Smooth muscle cell (in vitro differentiated cells): ENCODE measurements around the gene ME1. TPM values are rescaled to one million over a fixed set of nuclear protein-coding genes. Genes with fewer than 3 reads are reported as not detected.

ENCODE experiments used
- DNase-seq: peaks from one replicate; lab custom pipeline; 2025; ENCODE audit not compliant: unreplicated experiment; lab: John Stamatoyannopoulos, UW
- H2AFZ ChIP-seq: fragments of 200-600 bp; sonication (generic); 2 replicates; pipeline ENCODE4 v1.6.0; 2016; ENCODE audit warnings: antibody characterized with exemption, low read depth, mild to moderate bottlenecking
- H3F3A ChIP-seq: fragments of 200-600 bp; sonication (generic); 2 replicates; pipeline ENCODE4 v1.6.0; 2017; ENCODE audit warnings: antibody characterized with exemption, low read depth
- H3K27ac ChIP-seq: fragments of 200-600 bp; sonication (generic); 2 replicates; pipeline ENCODE4 v1.5.1; 2016; ENCODE audit warnings: low read depth, mild to moderate bottlenecking
- H3K27me3 ChIP-seq: fragments of 200-600 bp; sonication (generic); 2 replicates; pipeline ENCODE4 v1.6.1; 2016; ENCODE audit warnings: low read depth, mild to moderate bottlenecking
- H3K36me3 ChIP-seq: fragments of 200-600 bp; sonication (generic); 2 replicates; pipeline ENCODE4 v1.5.1; 2016; ENCODE audit warnings: low read depth
- H3K4me1 ChIP-seq: fragments of 200-600 bp; sonication (generic); 2 replicates; pipeline ENCODE4 v1.5.1; 2016; ENCODE audit warnings: low read depth
- H3K4me2 ChIP-seq: fragments of 200-600 bp; sonication (generic); 2 replicates; pipeline ENCODE4 v1.6.0; 2016; ENCODE audit warnings: mild to moderate bottlenecking
- H3K4me3 ChIP-seq: fragments of 200-600 bp; sonication (generic); 2 replicates; pipeline ENCODE4 v1.5.1; 2016; ENCODE audit warnings: mild to moderate bottlenecking
- H3K79me2 ChIP-seq: fragments of 200-600 bp; sonication (generic); 2 replicates; pipeline ENCODE4 v1.6.0; 2016; ENCODE audit warnings: low read depth, mild to moderate bottlenecking
- H3K9ac ChIP-seq: fragments of 200-600 bp; sonication (generic); 2 replicates; pipeline ENCODE4 v1.6.0; 2016; ENCODE audit warnings: low read depth
- H3K9me3 ChIP-seq: fragments of 200-600 bp; sonication (generic); replicated peaks from 2 replicates; pipeline ENCODE4 v1.5.1; 2016; ENCODE audit warnings: low read depth
- H4K20me1 ChIP-seq: fragments of 200-600 bp; sonication (generic); 2 replicates; pipeline ENCODE4 v1.6.0; 2016; ENCODE audit warnings: low read depth
- WGBS: methylation state at CpG from one replicate; pipeline ENCODE4 v1.1.7; 2016; ENCODE audit warnings: low lambda C conversion rate; 5-methylcytosine and 5-hydroxymethylcytosine counted together
- polyA plus RNA-seq: library from polyadenylated mRNA; unstranded; fragments of >200 nt; fragmentation: Nextera tagmentation; extraction: Ambion mirVana; gene quantifications from 2 replicates; pipeline ENCODE4 v1.2.1, GENCODE V29; 2016
- total RNA-seq: library from RNA; depleted of rRNA; stranded (reverse); fragments of >200 nt; gene quantifications from 2 replicates; pipeline ENCODE4 v1.2.3, GENCODE V29; 2014
- TF ChIP-seq, protein P1 (sequence below): fragments of 200-600 bp; sonication (generic); IDR thresholded peaks from 2 replicates; pipeline ENCODE4 v1.5.1; 2017; ENCODE audit warnings: borderline replicate concordance, mild to moderate bottlenecking, antibody characterized with exemption; ENCODE audit not compliant: insufficient read depth, poor library complexity, severe bottlenecking

The ME1 gene
- total and polyA plus RNA-seq, 2 experiments from 2014 or later: 32.0 to 32.4 TPM

DNA sequence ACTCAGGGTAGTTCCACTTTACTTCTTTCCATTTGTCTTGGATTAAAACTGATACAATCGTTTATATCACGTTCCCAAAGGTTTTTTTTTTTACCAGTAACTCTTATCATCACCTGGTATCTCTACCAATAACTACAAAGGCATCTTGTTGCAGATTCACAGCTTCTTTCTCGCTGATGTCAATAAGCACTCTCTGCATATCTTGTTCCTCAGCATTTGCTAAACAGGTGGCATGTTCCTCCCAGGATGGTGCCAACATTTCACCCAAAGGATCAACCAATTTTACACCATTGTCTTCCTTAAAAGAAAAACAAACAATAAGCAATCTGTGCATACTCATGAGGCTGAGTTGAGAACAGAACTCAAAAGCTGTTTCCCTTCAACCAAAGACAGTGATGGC lies 242.3 kb downstream of the ME1 start:
- peaks cover 76% of the 10 kb centered on the region for H3K79me2 ChIP-seq
- no peak for DNase-seq
- H3K9ac ChIP-seq: no peak overlapping the region
- 89% methylated on average over 3 of the region's 3 CpGs for WGBS
- H3F3A ChIP-seq: peaks cover 25% of the 10 kb centered on the region
- H3K27ac ChIP-seq: peak overlapping the region; percentile 44
- peaks cover 5% of the 10 kb centered on the region for H3K4me1 ChIP-seq
- H3K36me3 ChIP-seq: no peaks in the 10 kb centered on the region
- no peak overlapping the region for H3K4me2 ChIP-seq
- TF ChIP-seq, protein P1, sequence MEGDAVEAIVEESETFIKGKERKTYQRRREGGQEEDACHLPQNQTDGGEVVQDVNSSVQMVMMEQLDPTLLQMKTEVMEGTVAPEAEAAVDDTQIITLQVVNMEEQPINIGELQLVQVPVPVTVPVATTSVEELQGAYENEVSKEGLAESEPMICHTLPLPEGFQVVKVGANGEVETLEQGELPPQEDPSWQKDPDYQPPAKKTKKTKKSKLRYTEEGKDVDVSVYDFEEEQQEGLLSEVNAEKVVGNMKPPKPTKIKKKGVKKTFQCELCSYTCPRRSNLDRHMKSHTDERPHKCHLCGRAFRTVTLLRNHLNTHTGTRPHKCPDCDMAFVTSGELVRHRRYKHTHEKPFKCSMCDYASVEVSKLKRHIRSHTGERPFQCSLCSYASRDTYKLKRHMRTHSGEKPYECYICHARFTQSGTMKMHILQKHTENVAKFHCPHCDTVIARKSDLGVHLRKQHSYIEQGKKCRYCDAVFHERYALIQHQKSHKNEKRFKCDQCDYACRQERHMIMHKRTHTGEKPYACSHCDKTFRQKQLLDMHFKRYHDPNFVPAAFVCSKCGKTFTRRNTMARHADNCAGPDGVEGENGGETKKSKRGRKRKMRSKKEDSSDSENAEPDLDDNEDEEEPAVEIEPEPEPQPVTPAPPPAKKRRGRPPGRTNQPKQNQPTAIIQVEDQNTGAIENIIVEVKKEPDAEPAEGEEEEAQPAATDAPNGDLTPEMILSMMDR: no peak
- no peak overlapping the region for H2AFZ ChIP-seq
- peaks cover 90% of the 10 kb centered on the region for H4K20me1 ChIP-seq
- no peaks in the 10 kb centered on the region for H3K27me3 ChIP-seq
- H3K4me3 ChIP-seq: no peak overlapping the region
- no peaks in the 10 kb centered on the region for H3K9me3 ChIP-seq

DNA sequence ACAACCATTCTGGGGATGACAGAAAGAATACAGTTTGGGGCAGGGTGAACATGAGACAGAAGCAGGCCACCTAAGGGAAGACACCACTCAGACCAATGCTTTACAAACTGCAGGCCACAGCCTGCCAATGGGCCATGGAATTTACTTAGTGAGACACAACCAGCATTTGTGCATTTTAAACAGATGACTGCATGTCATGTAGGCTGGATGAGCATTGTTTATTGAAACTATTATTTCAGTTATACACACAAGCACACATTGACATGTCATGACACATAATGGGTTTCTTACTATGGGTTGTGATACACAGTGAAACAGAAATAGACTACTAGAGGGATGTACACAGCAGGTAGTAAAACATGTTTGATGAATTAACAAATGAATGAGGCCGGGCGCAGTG lies 245.8 kb downstream of the ME1 start:
- Histone ChIP-seq H3K9me3 (no peaks in the 10 kb centered on the region), H3K9ac (no peak overlapping the region), H3K27me3 (no peaks in the 10 kb centered on the region), H4K20me1 (peaks cover 92% of the 10 kb centered on the region), H3K27ac (peak overlapping the region; percentile 95), H3K4me1 (peaks cover 10% of the 10 kb centered on the region), H3K4me2 (peak overlapping the region; percentile 28), H2AFZ (no peak overlapping the region), H3K79me2 (peaks cover 64% of the 10 kb centered on the region), H3K36me3 (peaks cover 13% of the 10 kb centered on the region), H3F3A (peaks cover 42% of the 10 kb centered on the region), H3K4me3 (no peak overlapping the region)
- 97% methylated on average over 2 of the region's 2 CpGs for WGBS
- TF ChIP-seq, protein P1: no peak
- no peak for DNase-seq

DNA sequence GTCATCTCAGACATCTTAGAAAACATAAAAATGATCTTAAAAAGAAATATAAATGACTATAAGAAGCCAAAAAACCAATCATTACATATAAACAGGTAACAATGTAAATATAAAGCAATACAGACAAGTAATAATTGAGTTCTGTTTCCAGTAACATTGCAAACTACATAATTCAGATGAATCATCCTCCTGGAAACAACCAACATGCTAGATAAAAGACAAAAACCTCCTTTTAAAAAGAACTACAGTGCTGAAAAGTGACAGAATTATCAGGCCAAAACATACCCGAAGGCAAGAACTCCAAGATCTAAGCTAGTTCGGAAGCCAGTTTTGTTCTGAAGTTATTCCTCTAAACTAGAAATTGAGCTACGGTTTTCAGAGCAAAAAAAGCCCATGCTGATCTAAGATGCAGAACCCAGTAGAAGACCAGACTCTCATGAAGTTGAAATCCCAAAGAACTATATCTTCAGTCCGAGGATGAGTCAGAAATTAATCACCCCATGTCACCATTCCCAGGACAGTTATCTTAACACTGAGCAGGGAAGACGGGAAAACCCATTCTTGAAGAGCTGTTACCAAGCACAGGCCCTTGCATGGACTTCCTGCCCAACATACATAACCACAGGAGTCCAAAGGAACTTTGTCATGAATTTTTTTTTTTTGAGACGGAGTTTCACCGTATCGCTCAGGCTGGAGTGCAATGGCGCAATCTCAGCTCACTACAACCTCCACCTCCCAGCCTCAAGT lies 247.6 kb downstream of the ME1 start:
- peak overlapping the region; percentile 6 for H3K4me3 ChIP-seq
- 12% methylated on average over 9 of the region's 9 CpGs for WGBS
- H4K20me1 ChIP-seq: peaks cover 91% of the 10 kb centered on the region
- peaks cover 58% of the 10 kb centered on the region for H3F3A ChIP-seq
- H3K9ac ChIP-seq: peak overlapping the region; percentile 75
- H3K4me2 ChIP-seq: peak overlapping the region; percentile 78
- DNase-seq: no peak
- H3K27ac ChIP-seq: peak overlapping the region; percentile 95
- H3K36me3 ChIP-seq: peaks cover 25% of the 10 kb centered on the region
- no peaks in the 10 kb centered on the region for H3K27me3 ChIP-seq
- H3K9me3 ChIP-seq: no peaks in the 10 kb centered on the region
- H2AFZ ChIP-seq: no peak overlapping the region
- H3K4me1 ChIP-seq: peaks cover 10% of the 10 kb centered on the region
- H3K79me2 ChIP-seq: peaks cover 62% of the 10 kb centered on the region
- TF ChIP-seq, protein P1: no peak

DNA sequence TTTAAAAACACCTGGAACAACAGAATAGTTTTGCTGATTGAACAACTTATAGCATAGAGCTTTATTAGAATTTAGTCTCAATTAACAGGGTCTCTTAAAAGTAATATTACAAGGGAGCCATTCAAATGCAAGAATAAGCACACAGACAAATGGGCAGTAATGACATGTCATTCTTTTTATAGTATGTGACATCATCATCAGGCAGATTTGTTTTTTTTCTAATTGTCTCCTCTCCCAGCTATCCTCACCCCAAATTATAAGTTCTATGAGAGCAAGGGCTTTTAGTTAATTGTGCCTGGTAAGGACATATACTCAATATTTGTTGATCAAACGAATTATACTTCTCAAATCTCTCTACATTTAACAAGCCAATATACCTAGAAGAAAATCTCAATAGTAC lies 248.7 kb downstream of the ME1 start:
- H3K4me1 ChIP-seq: peaks cover 11% of the 10 kb centered on the region
- no peak overlapping the region for H2AFZ ChIP-seq
- H3F3A ChIP-seq: peaks cover 64% of the 10 kb centered on the region
- H3K4me2 ChIP-seq: peak overlapping the region; percentile 78
- TF ChIP-seq, protein P1: no peak
- H3K27me3 ChIP-seq: no peaks in the 10 kb centered on the region
- peaks cover 31% of the 10 kb centered on the region for H3K36me3 ChIP-seq
- peak overlapping the region; percentile 75 for H3K9ac ChIP-seq
- H3K79me2 ChIP-seq: peaks cover 51% of the 10 kb centered on the region
- WGBS: 100% methylated on average over 1 of the region's 1 CpG
- no peaks in the 10 kb centered on the region for H3K9me3 ChIP-seq
- peaks cover 91% of the 10 kb centered on the region for H4K20me1 ChIP-seq
- no peak overlapping the region for H3K4me3 ChIP-seq
- DNase-seq: no peak
- peak overlapping the region; percentile 95 for H3K27ac ChIP-seq
